ENCODE results near the gene MGAT4C.
"Not testable (repeated sequence)": the region's sequence is repeated elsewhere in the genome, so short reads cannot be mapped to it uniquely, and the experiment has no call there.

The MGAT4C gene

DNA sequence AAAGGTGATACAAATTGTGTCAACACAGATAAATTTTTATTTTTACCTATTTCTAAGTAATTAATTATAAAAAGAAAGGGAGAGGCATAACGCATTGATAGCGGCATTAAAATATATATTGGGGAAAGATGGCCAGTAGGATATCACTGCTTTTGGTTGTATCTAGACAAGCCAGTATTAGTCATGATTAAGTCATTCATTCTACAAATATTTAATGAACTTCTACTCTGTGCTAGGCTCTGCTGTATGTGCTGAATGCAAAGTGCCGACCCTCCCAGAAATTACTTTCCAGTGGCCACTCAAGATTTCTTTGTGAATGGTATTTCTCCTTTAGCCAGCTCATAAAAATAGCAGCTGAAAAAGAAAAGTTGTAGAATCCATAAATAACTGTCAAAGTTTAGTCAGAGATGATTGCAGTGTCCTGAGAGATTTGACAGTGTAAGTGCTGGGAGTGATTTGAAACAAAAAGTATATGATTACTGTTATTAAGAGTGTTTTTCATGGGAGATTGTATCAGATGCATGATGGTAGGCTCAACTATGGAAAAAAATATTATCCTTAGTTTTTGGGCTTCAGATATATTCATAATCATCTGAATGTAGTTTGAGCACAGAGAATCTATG is 133.2 kb downstream of the MGAT4C start:
- no peak for DNase-seq

DNA sequence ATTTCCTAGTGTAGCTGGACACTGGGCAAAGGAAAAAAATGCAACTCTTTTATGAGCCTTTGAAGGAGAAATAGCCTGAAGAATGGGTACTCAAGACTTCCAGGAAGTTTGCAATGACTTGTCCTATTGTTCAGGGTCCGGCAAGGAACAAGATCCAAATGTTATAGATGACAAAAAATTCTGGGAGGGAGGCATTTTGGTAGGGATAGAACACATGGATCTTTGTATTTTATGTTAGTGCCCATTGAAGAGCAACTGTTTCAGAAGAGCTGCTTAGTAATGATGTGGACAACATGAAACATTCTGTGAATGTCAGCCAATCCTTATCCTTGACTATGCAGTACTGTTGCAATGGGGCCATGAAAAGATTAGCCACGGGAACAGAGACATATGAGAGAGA is 138.0 kb downstream of the MGAT4C start:
- DNase-seq = no peak

DNA sequence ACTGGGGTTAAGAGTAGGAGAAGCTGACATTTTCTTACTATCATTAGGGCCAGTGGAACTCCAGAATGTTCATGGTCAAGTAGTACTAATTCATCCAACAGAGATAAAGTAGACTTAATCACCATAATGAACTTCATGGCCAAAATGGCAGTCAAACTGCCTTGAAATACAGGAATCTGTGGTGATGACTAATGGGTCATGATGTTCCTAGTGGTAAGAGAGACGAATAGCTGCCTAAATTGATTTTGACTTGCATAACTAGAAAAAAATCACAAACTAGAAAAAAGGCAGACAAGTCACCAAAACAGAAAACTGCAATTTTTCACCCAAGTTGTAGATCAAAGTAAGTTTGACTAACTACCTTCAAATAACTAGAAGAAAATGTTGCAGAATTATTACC is 138.5 kb downstream of the MGAT4C start:
- DNase-seq = no peak

DNA sequence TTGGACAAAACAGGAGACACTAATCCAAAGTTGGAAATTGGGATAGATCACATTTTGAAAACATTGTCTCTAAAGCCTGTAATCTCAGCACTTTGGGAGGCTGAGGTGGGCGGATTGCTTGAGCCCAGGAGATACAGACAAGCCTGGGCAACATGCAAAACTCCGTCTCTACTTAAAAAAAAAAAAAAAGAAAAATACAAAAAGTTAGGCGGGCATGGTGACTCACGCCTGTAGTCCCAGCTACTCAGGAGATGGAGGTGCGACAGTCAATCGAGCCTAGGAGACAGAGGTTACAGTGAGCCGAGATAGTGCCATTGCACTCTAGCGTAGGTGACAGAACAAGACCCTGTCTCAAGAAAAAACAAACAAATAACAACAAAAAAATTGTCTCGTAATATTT is 152.1 kb downstream of the MGAT4C start:
- DNase-seq = no peak

DNA sequence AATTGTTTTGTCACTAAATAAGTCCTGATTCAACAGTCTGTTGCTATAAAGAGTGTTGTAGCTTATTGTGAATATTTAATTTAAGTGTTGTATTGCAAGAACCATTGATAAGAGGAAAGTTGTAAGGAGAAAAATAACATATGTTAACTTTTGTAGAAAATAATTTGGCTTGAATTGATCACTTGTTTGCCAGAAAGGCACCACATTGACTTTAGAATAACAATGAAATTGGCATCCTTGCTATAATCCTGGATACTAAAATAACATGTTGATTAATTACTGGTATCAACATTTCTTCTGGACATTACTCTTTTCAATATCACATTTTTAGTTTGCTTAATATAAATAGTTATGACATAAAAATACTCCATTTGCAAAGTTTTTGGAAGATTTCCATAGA is 159.0 kb downstream of the MGAT4C start:
- DNase-seq = no peak

DNA sequence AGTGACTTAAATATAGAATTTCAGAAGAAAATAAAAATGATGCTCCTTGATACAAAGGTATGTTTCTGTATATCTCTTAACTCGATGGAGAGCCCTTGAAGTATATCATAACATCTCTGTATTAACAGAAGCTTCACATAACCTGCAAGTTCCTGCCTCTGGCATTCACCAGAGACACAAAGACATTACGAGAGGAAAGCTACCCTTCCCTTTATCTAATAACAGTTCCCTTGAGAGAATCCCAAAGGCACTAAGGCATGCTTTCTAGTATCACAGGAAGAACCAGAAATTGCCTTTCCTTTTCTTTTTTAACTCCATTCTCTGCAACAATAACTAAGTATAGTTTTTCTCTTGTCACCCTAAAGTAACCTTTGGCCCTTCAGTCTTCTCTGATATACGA is 164.5 kb downstream of the MGAT4C start:
- no peak for DNase-seq

DNA sequence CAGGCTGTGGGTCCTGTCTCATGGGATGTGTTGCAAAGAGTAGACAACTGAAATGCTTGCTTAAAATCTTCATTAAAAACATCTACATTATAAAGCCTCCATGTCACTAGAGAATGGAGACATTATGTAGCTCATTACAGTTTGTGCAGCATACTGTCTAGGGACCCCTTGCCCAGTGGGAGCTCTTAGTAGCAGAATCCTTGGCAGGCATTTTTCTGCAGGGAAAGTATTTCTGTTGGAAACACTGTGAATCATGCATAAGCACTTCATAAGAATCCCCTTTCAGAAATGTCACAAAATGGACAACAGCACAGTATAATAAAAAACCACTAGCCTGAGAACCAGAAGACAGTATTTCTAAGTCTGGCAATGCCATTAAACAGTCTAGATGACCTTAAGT is 174.3 kb downstream of the MGAT4C start:
- DNase-seq = no peak

DNA sequence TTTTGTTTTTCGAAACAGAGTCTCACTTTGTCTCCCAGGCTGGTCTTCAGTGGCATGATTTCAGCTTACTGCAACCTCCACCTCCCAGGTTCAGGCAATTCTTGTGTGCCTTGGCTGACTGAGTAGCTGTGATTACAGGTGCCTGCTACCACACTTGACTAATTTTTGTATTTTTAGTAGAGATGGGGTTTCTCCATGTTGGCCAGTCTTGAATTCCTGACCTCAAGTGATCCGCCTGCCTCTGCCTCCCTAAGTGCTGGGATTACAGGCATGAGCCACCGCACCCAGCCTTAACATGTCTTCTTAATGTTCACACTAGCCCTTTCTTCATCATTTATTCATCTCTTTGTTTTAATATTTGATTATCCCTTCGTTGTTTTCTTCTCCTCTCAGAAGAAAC is 197.1 kb downstream of the MGAT4C start:
- not testable (repeated sequence) for DNase-seq

DNA sequence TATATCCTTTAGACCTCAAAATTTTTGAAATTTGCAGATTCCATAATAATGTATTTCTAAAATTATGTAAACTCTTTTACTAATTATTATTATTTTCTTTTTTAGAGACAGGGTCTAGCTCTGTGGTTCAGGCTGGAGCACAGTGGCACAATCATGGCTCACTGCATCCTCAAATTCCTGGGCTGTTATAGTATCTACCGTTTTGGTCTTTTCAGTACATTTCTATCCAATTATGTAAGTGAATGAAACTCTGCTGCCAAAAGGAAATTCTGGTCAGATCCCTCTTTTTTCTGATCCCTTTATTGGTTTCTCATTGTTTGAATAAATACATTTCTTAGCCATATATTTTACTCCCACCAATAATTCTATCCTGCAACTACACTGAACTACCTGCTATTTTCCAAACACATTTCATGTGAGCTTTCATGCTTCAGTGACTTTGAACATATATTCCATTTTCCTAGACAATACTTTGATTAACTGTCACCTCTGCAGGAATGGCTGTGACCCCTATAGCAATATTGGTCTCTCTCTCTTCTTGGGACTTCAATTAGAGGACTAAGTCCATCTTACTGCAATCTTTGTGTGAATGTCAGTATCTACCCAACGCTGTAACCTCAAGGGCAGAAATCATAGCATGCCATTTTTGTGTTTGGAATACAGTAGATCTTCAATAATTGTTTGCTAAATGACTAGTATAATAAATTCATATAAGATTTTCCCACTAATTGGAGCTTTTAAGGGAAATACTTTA is 198.9 kb downstream of the MGAT4C start:
- DNase-seq = no peak

DNA sequence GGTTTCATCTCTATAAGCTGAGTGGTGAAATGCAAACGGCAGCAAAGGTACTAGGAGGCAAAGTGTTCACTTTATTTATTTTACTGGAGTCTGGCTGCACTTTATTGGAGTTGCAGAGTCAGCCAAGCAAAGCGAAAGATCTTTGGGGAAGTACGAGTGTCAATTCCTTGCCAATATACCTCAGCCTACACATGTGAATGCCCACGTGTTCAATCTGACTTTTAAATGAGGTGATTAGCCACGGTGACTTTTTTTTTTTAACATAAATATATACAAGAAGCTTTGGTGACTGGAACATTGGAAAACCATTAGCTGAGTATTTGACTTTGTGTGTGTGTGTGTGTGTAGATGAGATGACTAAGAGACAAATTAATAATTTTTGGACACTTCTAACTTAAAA is 203.3 kb downstream of the MGAT4C start:
- DNase-seq = no peak

DNA sequence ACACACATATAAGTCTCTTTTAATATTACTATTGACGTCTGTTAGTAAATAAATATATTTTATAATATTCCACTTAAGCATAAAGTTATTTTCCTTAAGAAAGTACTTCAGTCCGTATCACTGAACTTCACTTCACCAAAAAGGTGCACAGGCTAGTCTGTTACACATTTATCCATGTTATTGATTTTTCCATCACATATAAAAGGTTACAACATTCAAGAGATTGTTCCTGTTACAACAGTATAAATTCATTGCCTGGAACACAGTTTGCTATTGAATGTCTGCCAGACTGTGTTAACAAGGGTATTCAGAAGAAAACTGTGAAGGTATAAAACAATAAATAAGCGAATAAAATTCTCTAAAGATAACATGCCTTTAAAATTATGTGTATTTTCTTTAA is 206.2 kb downstream of the MGAT4C start:
- DNase-seq = no peak

DNA sequence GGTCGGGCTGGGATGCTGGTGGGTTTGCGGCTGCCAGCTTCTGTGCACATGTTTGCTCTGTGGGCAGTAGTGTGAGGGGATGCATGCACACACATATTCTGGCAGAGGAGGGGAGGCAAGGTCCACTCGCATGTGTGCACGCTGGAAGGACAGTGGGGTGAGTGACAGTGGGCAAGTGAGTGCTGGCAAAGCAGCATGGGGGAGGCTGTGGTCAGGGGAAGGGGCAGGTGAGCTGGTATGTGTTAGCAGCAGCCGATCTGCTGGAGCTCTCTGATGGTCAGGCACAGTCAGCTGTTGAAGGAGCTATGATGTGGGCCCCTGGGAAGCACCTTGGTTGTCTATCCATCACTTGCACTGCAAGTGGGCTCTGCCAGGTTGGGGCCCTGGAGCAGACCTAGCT is 211.8 kb downstream of the MGAT4C start:
- no peak for DNase-seq

DNA sequence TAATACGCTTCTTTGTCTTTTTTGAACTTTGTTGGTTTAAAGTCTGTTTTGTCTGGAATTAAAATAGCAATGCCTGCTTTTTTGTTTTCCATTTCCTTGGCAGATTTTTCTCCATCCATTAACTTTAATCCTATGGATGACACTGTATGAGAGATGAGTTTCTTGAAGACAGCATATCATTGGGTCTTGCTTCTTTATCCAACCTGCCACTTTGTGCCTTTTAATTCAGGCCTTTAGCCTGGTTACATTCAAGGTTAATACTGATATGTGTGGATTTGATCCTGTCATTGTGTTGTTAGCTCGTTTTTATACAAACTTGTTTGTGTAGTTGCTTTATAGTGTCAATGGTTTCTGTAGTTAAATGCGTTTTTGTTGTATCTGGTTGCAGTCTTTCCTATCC is 214.1 kb downstream of the MGAT4C start:
- no peak for DNase-seq

DNA sequence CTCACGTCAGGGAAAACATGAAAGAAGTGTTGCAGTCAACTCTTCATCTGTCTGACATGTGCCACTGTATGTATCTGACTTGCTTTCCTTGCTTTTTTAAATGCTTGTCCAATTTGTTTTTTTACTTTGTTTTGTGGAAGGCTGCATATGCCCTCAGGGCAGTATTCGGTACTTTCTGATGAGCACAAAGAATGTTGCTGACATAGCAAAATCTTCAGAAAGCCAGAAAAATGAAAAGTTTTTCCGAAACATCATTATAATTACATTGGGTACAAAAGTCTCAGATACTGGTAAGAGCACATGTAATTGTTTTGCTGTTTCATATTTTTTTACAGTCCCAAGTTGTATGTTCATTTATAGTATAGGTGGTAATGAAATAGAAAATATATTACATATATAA is 237.8 kb downstream of the MGAT4C start:
- DNase-seq = no peak

DNA sequence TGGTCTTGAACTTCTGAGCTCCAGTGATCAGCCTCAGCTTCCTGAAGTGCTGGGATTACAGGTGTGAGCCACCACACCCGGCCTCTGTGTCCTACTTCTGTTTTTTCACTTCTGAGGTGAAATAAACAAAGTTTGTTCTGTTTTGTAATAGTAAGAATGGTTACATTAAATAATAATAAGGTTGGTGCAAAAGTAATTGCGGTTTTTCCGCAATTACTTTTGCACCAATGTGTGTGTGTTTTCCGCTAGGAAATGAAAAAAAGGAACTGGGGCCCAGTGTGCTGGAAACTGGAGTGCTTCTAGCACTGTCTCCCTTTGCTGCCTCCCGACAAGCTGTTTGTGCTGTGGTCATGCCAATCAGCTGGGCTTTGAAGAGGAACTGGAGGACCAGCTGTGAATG is 241.2 kb downstream of the MGAT4C start:
- DNase-seq = no peak

DNA sequence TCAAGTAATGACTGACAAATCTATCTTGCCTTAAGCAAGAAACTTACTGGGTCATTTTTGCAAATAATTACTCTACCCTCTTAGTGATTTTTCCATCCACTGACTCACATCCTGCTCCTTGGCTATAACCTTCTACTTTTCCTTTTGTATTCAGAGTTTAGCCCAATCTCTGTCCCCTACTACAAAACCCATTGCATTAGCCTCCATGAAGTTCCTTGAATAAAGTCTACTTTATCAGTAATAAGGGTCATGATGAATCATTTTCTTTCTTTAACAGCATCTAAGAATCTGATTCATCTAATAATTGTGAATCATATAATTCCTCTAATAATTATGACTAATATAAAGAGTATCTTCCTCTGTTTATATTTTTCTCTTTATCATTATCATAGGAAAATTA is 249.5 kb downstream of the MGAT4C start:
- DNase-seq = no peak

DNA sequence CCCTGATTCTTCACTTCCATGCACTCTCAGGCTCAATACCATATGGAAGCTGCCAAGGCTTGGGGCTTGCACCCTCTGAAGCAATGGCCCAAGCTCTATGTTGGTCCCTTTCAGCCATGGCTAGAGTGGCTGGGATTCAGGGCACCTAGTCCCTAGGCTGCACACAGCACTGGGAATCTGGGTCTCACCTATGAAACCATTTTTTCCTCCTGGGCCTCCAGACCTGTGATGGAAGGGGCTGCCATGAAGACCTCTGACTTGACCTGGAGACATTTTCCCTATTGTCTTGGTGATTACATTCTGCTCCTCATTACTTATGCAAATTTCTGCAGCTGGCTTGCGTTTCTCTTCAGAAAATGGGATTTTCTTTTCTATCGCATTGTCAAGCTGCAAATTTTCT is 258.1 kb downstream of the MGAT4C start:
- no peak for DNase-seq

DNA sequence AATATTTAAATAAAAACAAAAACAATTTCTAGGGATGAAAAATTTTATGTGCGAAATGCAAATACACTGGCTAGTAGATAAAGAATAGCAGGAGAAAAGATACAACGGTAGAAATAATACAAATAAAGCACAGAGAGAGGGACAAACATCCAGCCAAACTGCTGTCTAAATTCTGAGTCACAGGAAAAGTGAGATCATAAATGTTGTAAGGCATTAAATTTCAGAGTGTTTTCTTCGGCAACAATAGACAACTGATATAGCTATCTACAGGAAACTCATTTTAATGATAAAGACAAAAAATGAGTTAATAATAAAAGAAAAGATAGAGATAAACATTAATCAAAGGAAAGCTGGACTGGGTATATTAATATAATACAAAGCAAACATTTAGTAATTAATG is 259.9 kb downstream of the MGAT4C start:
- no peak for DNase-seq

DNA sequence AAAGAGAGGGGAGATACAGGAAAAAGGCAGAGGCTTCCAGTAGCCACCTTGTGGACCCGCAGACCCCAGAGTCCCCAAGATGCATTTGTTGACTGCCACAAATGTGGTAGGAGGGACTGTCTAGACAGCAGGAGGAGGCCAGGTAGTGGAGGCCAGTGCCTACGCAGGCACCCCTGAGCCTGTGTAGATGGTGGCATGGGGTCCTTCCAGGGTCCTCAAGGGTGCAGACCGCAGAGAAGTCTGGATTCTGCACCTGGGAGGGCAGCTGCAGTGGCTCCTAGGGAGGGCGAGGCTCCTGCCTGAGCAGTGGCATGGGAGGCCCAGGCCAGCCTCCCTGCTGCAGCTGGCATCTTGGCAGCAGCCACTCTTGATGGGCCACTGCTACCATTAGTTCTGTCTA is 262.4 kb downstream of the MGAT4C start:
- DNase-seq = no peak

DNA sequence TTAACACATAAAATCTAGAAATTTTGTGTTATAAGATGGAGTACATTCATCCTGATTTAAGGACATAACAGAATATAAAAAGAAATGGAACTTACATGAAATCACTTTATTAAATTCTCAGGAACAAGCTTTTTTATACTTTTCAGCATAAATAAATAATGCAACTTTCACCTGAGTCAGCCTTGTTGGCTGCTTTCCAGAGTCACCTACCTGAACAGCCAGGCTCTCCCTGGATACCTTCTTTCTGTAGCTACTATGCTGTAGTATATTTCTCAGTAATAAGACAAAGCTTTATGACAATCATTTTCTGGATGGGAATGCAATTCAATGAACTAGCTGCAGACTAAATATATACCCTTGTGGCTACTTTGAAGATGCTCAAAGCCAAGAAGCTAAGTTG is 270.2 kb downstream of the MGAT4C start:
- no peak for DNase-seq

DNA sequence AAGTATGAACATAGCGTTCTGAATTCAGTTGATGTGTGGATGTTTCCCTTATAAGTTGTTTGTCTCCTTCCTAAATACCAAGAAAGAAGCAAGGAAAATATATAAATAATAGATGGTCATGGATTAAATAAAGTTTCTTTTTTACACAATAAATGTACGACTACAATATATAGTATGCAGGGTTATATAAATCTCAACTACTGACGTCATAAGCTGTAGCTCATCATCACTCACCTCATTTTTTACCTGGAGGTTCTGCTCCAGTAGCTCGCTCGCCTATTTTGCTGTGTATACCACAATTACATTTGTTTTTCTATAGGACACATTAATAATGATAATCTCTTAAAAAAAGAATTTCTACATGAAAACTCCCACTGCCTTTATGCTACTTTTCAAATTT is 272.6 kb downstream of the MGAT4C start:
- no peak for DNase-seq

DNA sequence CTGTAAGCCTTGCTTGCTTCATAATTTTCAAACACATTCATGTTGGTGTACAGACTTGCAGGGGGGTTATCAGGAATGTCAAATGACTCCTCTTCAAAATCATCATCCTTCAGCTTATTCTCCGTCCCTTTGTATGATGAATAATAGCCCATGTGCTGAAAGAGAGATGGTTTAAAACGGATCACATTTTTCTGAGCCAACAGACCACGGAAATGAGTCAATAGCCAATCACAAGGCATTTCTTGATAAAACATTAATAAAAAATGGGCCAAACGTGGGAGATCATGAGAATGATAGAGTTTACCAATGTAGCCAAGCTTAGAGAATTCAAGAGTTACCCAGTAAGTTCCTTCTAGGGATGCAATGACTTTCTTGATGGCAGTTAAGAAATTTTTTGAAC is 276.6 kb downstream of the MGAT4C start:
- no peak for DNase-seq

DNA sequence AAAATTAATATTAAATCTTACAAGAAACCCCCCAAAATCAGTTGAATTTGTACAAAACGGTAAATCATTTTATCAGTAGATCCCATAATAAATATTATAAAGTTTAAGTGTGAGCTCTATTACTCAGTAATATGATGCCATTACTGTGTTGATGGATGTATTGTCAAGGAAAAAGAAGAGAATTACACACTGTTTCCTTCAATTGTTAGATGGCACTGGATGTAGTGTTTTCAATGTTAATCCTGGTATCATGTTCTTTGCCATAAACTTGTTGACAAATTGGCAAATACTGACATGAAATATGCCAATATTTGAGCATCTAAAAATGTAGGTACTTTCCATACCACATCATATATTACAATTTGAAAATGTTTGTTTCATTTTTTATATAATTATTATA is 280.5 kb downstream of the MGAT4C start:
- no peak for DNase-seq

DNA sequence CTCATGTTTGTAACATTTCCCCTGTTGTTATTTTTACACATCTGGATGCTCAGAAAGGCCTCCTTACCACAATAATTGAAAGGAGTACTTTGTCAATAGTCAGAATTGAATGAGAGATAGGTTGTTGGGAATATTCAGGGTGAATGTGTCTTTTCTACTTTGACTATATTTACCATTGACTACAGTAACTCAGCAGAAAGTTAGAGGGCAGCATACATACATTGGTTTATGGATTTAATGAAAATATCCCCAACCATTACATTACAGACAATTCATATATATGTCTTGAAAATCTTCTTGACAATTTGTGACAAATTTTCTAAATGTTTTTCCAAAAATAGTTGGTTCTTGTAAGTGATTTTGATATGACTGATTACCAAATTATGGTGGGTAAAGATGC is 284.4 kb downstream of the MGAT4C start:
- DNase-seq = no peak

DNA sequence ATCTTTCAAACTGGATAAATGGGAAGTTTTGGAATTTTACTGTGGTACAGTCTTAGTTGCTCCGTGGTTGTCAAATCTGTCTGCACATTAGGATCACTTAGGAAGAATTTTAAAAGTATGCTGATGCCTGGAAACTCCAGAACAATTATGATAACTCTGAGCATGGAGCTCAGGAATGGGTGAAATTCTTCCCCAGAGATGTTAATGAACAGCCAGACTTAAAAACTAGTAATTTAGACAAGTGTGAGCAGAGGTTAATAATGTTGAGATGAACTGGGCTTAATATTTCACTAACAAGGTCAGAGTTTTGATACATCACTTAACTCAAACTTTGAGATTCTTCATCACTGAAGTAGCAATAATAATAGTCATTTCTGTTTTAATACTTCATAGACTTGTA is 287.6 kb downstream of the MGAT4C start:
- no peak for DNase-seq
